SK-N-MC (cell line): Measurements from ENCODE around the gene FKBP8.

Source experiments
- EZH2 ChIP-seq: fragments of 200-600 bp; sonication (generic); IDR thresholded peaks from one replicate; pipeline ENCODE4 v1.6.1; 2017; ENCODE audit warnings: antibody characterized with exemption
- POLR2AphosphoS5 ChIP-seq: IDR thresholded peaks from 2 replicates; pipeline ENCODE4 v1.6.1; 2012; ENCODE audit warnings: mild to moderate bottlenecking, low read depth, low read length, borderline replicate concordance

- TF ChIP-seq POLR2AphosphoS5 = no peak
- TF ChIP-seq EZH2 = no peak
Measured at GRCh38 chr19:18543814-18544475, 572 bp upstream of the FKBP8 start.
